Stomach (tissue), 4 donors: ENCODE data around the gene OTX2.

ENCODE experiments used
- EP300 ChIP-seq: sonication (generic); formaldehyde crosslinking; IDR thresholded peaks from one replicate; pipeline ENCODE4 v1.6.1; 2017; ENCODE audit warnings: antibody characterized with exemption
- TF ChIP-seq, protein P1 (sequence below), 7 experiments: fragments of 450-650 bp in 4 of 7; fragments of 200-600 bp in 3 of 7; sonication (generic) in 3 of 7; IDR thresholded peaks; one replicate each; pipeline ENCODE4 v1.5.1; 2016 to 2019; ENCODE audit warnings: antibody characterized with exemption in 7 of 7, control low read depth in 2 of 7, mild to moderate bottlenecking in 1 of 7

DNA sequence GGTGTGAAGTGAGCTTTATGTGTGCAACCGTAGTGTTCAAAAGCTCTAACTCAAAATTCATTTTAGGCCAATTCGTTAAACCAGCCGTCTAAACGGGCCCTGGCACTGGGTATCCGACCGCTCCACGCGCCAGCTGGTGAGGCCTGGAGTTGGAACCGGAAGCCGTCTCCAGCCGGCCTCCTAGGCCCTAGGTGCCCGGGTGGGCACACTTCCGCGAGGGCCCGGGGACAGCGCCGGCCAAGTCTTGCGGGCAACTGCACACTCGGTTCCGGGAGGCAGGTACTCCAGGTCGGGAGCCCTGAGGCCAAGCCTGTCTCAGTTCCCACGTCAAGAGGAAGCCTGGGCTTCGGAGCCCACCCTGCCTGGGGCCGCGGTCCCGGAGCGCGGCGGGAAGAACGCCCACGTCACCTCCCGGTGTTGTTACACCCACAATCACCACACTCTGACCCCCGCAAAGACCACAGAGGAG is 16.2 kb downstream of the OTX2 start:
- TF ChIP-seq, protein P1, sequence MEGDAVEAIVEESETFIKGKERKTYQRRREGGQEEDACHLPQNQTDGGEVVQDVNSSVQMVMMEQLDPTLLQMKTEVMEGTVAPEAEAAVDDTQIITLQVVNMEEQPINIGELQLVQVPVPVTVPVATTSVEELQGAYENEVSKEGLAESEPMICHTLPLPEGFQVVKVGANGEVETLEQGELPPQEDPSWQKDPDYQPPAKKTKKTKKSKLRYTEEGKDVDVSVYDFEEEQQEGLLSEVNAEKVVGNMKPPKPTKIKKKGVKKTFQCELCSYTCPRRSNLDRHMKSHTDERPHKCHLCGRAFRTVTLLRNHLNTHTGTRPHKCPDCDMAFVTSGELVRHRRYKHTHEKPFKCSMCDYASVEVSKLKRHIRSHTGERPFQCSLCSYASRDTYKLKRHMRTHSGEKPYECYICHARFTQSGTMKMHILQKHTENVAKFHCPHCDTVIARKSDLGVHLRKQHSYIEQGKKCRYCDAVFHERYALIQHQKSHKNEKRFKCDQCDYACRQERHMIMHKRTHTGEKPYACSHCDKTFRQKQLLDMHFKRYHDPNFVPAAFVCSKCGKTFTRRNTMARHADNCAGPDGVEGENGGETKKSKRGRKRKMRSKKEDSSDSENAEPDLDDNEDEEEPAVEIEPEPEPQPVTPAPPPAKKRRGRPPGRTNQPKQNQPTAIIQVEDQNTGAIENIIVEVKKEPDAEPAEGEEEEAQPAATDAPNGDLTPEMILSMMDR (IDR thresholded peaks at IDR 0.05): no peak
- TF ChIP-seq EP300: no peak
